Right kidney (tissue), 1 donor: Measurements from ENCODE around the gene SQSTM1.
"Not testable (repeated sequence)": the region's sequence is repeated elsewhere in the genome, so short reads cannot be mapped to it uniquely, and the experiment has no call there.

Source experiments
- DNase-seq: peaks from one replicate; pipeline ENCODE4 v3.0.0-alpha.2; 2016

SQSTM1 gene

DNA sequence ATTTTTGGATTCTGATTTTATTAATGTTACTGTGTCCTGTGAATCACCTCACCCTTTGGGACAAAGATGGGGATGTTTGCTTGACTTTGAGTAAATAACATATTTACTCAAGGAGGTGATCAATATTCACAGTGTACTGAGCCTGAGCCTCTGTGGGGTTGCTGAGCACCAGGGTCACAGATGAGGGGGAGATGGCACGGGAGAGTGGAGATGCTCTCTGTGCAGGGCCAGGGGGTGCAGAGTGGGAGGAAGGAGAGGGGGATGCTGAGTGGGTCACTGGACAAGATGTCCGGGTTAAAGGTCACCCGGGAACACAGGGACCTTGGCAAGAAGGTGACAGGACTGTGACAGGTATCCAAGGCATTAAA, 4.0 kb downstream of the SQSTM1 start:
- DNase-seq: no peak

- no peak for DNase-seq
These were observed 5.0 kb downstream of the SQSTM1 start for GRCh38 chr5:179825655-179826182.

- DNase-seq: no peak
These were observed 7.0 kb downstream of the SQSTM1 start for GRCh38 chr5:179827680-179828079.

GRCh38 chr5:179828756-179829421, 8.2 kb downstream of the SQSTM1 start:
- DNase-seq: no peak

- no peak for DNase-seq
These were observed 9.2 kb downstream of the SQSTM1 start for GRCh38 chr5:179829732-179830435.

DNA sequence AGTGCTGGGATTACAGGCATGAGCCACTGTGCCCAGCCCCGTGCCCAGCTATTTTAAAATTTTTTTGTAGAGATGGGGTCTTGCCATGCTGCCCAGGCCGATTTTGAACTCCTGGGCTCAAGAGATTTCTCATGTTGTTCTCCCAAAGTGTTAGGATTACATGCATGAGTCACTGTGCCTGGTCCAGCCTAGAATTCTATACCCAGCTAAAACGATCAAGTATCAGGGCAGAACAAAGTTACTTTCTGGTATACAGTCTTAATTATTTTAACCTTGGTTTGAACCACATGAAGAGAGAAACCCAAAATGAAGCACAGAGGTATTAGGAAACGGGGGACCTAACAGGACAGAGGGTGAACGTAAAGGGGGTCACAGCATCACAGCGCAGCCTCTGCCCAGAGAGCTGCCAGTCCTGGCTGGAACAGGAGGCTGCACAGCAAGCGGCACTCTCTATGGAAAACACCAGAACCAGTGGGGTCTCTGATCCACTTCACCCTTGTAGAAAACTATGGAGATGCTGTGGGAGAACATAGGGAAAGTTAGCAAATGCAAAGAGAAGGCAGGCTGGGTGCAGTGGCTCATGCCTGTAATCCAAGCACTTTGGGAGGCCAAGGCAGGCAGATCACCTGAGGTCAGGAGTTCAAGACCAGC, 10.2 kb downstream of the SQSTM1 start:
- no peak for DNase-seq

DNA sequence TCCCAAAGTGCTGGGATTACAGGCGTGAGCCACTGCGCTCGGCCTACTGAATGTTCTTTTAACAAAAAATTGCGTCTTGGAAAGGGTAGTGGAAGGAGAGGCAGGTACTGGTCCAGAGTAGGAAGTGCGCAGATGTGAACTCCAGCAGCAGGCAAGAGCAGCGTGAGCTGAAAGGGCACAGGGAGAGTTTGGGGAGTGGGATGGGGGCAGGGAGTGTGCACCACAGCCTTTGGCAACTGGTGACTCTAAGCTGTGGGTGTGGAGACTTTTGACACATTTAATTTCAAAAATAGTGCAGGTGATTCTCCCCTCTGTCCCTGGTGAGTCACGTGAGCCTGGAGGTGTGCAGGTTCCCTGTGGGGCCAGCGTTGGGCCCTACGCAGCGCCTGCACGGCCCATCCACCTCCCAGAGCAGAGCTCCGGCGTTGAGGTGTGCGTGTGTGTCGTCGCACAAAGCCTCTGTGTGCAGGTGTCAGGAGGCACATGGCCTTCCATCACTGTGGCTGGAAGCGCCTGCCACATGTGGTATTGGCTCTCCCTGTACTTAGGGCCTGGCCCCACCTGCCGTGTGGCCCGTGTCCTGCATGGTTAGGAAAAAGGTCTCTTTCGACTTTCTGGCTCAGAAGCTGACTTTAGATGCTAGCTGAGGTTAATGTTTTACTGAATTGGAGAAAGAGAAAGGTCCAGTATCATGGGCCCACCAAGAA, 11.5 kb downstream of the SQSTM1 start:
- no peak for DNase-seq

- DNase-seq: no peak
These were observed 12.5 kb downstream of the SQSTM1 start for GRCh38 chr5:179833056-179833708.

DNA sequence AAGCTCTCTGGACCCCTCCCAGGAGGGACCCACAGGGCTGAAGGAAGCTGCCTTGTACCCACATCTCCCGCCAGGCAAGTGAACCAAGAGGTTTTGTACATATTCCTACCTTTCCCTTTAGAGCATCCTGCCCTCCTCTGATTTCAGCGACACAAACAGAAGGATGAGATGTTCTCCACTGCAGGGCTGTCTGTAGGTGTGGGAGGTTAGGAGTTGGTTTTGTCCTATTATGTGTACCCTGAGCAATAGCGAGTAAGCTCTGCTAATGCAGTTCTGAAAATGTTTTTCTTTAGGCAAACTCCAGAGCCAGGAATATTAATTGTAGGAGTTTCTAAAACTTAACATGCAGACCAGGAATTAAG, 13.0 kb downstream of the SQSTM1 start:
- no peak for DNase-seq

GRCh38 chr5:179834120-179834519, 13.4 kb downstream of the SQSTM1 start:
- DNase-seq: no peak

DNA sequence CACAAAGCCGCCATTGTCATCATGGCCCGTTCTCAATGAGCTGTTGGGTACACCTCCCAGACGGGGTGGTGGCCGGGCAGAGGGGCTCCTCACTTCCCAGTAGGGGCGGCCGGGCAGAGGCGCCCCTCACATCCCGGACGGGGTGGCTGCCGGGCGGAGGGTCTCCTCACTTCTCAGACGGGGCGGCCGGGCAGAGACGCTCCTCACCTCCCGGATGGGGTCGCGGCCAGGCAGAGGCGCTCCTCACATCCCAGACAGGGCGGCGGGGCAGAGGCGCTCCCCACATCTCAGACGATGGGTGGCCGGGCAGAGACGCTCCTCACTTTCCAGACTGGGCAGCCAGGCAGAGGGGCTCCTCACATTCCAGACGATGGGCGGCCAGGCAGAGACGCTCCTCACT, 14.2 kb downstream of the SQSTM1 start:
- not testable (repeated sequence) for DNase-seq

DNA sequence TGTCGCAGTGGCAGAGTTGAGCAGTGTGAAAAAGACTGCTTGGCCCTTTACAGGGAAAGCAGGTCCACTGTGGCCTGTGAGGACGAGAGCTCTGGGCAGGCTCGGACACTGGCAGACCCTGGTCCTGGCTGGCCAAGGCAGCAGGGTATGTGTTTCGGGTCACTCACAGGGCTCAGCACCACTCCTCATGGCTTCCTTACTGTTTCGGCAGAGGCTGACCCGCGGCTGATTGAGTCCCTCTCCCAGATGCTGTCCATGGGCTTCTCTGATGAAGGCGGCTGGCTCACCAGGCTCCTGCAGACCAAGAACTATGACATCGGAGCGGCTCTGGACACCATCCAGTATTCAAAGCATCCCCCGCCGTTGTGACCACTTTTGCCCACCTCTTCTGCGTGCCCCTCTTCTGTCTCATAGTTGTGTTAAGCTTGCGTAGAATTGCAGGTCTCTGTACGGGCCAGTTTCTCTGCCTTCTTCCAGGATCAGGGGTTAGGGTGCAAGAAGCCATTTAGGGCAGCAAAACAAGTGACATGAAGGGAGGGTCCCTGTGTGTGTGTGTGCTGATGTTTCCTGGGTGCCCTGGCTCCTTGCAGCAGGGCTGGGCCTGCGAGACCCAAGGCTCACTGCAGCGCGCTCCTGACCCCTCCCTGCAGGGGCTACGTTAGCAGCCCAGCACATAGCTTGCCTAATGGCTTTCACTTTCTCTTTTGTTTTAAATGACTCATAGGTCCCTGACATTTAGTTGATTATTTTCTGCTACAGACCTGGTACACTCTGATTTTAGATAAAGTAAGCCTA, 15.7 kb downstream of the SQSTM1 start:
- no peak for DNase-seq

GRCh38 chr5:179837076-179838011, 16.6 kb downstream of the SQSTM1 start:
- no peak for DNase-seq

DNA sequence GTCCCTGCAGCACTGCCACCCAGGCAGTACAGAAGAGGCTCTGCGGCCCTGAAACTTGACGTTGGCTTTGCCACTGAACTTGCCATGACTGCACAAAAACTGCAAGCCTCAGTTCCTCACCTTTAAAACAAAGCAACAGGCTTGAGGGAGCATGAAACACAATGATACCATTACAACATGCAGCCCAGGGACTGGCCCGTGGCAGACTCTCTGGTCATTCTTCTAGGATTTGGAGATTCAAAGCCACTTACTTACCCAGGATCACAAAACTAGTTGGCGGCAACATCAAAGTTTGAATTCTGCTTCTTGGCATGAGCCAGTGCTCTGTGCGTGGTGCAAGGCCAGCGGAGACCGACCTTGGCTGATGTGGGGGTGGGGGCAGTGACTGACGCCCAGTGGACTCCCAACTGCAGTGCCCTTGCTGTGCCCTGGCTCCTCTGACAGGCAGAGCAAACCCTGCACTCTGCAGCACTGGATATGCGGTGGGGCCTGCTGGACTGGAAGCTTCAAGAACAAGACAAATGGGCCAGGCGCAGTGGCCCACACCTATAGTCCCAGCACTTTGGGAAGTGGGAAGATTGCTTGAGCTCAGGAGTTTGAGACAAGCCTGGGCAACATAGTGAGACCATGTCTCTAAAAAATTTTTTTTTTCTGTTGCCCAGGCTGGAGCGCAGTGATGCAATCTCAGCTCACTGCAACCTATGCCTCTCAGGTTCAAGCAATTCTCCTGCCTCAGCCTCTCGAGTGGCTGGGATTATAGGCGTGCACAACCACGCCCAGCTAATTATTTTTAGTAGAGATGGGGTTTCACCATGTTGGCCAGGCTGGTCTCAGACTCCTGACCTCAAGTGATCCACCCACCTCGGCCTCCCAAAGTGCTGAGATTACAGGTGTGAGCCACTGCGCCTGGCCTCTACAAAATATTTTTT, 18.9 kb downstream of the SQSTM1 start:
- DNase-seq: no peak

DNA sequence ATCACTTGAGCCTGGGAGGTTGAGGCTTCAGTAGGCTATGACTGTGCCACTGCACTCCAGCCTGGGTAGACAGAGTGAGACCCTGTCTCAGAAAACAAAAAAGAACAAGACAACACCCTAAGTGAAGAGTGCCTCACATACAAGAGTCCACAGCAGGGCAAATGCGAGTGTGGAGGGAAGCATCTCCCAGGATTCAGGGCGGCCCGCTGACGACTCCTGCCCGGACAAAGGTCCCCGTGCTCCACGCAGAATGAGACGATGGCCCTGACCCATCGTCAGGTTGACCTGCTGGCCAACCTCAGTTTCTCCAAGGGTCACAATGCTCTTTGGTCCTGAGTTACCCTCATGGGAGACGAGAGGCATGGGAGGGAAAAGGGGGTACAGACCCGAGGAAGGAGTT, 19.6 kb downstream of the SQSTM1 start:
- DNase-seq: no peak

- no peak for DNase-seq
These were observed 20.1 kb downstream of the SQSTM1 start for GRCh38 chr5:179840766-179841165.

- DNase-seq: no peak
These were observed 20.9 kb downstream of the SQSTM1 start for GRCh38 chr5:179841621-179842020.

- DNase-seq: no peak
These were observed 32.4 kb downstream of the SQSTM1 start for GRCh38 chr5:179852993-179853547.

GRCh38 chr5:179854356-179854755, 33.7 kb downstream of the SQSTM1 start:
- DNase-seq: no peak
